SK-N-SH (cell line): ENCODE results near the gene MTUS2. TPM values are rescaled to one million over a fixed set of nuclear protein-coding genes. Genes with fewer than 3 reads are reported as not detected.

Source experiments
- CTCF ChIA-PET: fragments of 300-600, 350-600 bp; formaldehyde crosslinking; extraction: SDS; loops from one replicate; lab custom pipeline; 2021; lab: Yijun Ruan, JAX
- POLR2A ChIA-PET: fragments of 350-600 bp; sonication (Branson Sonifier 250); formaldehyde crosslinking; extraction: SDS; loops from one replicate; lab custom pipeline; 2020; ENCODE audit warnings: antibody characterized with exemption, inconsistent platforms; lab: Yijun Ruan, JAX
- DNase-seq: peaks from one replicate; pipeline ENCODE4 v3.0.0; 2012
- H2AFZ ChIP-seq: fragments of 200-600 bp; sonication (generic); 2 replicates; pipeline ENCODE4 v1.8.1; 2016; ENCODE audit warnings: antibody characterized with exemption, mild to moderate bottlenecking, low read depth
- H3F3A ChIP-seq: fragments of 200-600 bp; sonication (generic); replicated peaks from 2 replicates; pipeline ENCODE3; 2016; ENCODE audit warnings: antibody characterized with exemption, mild to moderate bottlenecking; ENCODE audit not compliant: insufficient read depth
- H3K27ac ChIP-seq, 2 experiments: fragments of 200-500 bp in 1 of 2; fragments of 200-600 bp in 1 of 2; sonication (Bioruptor generic) in 1 of 2; sonication (generic), shearing (Covaris generic) in 1 of 2; 2 replicates each; pipeline versions ENCODE4 v1.5.1 to v1.6.1; 2014 to 2016; ENCODE audit warnings: low read depth in 2 of 2, inconsistent platforms in 1 of 2, low read length in 1 of 2, mild to moderate bottlenecking in 1 of 2, mixed read lengths in 1 of 2
- H3K27me3 ChIP-seq: fragments of 200-600 bp; sonication (generic), shearing (Covaris generic); 2 replicates; pipeline ENCODE4 v1.6.1; 2016; ENCODE audit warnings: mixed run types; ENCODE audit not compliant: insufficient read depth
- H3K36me3 ChIP-seq, 2 experiments: fragments of 200-500 bp in 1 of 2; fragments of 200-600 bp in 1 of 2; sonication (Bioruptor generic) in 1 of 2; sonication (generic) in 1 of 2; replicated peaks in 1 of 2; 2 replicates each; pipeline versions ENCODE3 to v1.5.1; 2014 to 2016; ENCODE audit warnings: low read length in 1 of 2, mild to moderate bottlenecking in 1 of 2; ENCODE audit not compliant: insufficient read depth in 2 of 2, control insufficient read depth in 1 of 2
- H3K4me1 ChIP-seq, 2 experiments: fragments of 200-500 bp in 1 of 2; fragments of 200-600 bp in 1 of 2; sonication (Bioruptor generic) in 1 of 2; sonication (generic), shearing (Covaris generic) in 1 of 2; 2 replicates each; pipeline versions ENCODE4 v1.5.1 to v1.6.1; 2014 to 2016; ENCODE audit warnings: low read depth in 1 of 2, low read length in 1 of 2, mixed run types in 1 of 2; ENCODE audit not compliant: insufficient read depth in 2 of 2, control insufficient read depth in 1 of 2
- H3K4me2 ChIP-seq: fragments of 200-600 bp; sonication (generic), shearing (Covaris generic); 2 replicates; pipeline ENCODE4 v1.6.1; 2017; ENCODE audit warnings: mixed run types
- H3K4me3 ChIP-seq, 2 experiments: fragments of 200-500 bp in 1 of 2; fragments of 200-600 bp in 1 of 2; sonication (Bioruptor generic) in 1 of 2; sonication (generic), shearing (Covaris generic) in 1 of 2; 2 replicates each; pipeline versions ENCODE4 v1.5.1 to v1.8.1; 2014 to 2016; ENCODE audit warnings: low read depth in 2 of 2, inconsistent platforms in 1 of 2, low read length in 1 of 2, mild to moderate bottlenecking in 1 of 2, mixed read lengths in 1 of 2, moderate library complexity in 1 of 2
- H3K79me2 ChIP-seq: fragments of 200-600 bp; sonication (generic); 2 replicates; pipeline ENCODE4 v1.8.1; 2017; ENCODE audit warnings: mild to moderate bottlenecking; ENCODE audit not compliant: insufficient read depth
- H3K9ac ChIP-seq: fragments of 200-600 bp; sonication (generic); 2 replicates; pipeline ENCODE4 v1.6.1; 2017; ENCODE audit warnings: mixed run types
- H3K9me2 ChIP-seq: fragments of 200-600 bp; sonication (generic); 2 replicates; pipeline ENCODE4 v1.6.1; 2017; ENCODE audit warnings: mixed run types
- H3K9me3 ChIP-seq: fragments of 200-600 bp; sonication (generic); 2 replicates; pipeline ENCODE4 v1.6.1; 2017; ENCODE audit warnings: mixed run types, mild to moderate bottlenecking, moderate library complexity
- H4K20me1 ChIP-seq: fragments of 200-600 bp; sonication (generic); 2 replicates; pipeline ENCODE4 v1.6.1; 2017; ENCODE audit warnings: mild to moderate bottlenecking, mixed run types; ENCODE audit not compliant: insufficient read depth
- FOXJ3 ChIP-seq: sonication (generic); formaldehyde crosslinking; IDR thresholded peaks from 2 replicates; pipeline ENCODE4 v1.5.1; 2020; ENCODE audit warnings: mild to moderate bottlenecking, missing genetic modification reagents
- FOXM1 ChIP-seq: IDR thresholded peaks from 2 replicates; pipeline ENCODE4 v1.4.0; 2012; ENCODE audit warnings: low read depth, mild to moderate bottlenecking
- GABPA ChIP-seq: IDR thresholded peaks from 2 replicates; pipeline ENCODE4 v1.4.0; 2012; ENCODE audit warnings: low read depth, mild to moderate bottlenecking
- GATA2 ChIP-seq: sonication (generic); formaldehyde crosslinking; IDR thresholded peaks from 2 replicates; pipeline ENCODE4 v1.5.0; 2020; ENCODE audit warnings: mild to moderate bottlenecking, missing genetic modification reagents
- JUND ChIP-seq: IDR thresholded peaks from 2 replicates; pipeline ENCODE4 v1.4.0; 2012
- MEF2A ChIP-seq: IDR thresholded peaks from 2 replicates; pipeline ENCODE4 v1.4.0; 2012; ENCODE audit warnings: low read depth, borderline replicate concordance
- NFIC ChIP-seq: IDR thresholded peaks from 2 replicates; pipeline ENCODE4 v1.4.0; 2012; ENCODE audit warnings: borderline replicate concordance
- NRF1 ChIP-seq: IDR thresholded peaks from 2 replicates; pipeline ENCODE4 v1.6.1; 2012; ENCODE audit warnings: low read depth, mild to moderate bottlenecking, low read length
- POLR2AphosphoS5 ChIP-seq: IDR thresholded peaks from 2 replicates; pipeline ENCODE4 v1.6.1; 2012; ENCODE audit warnings: low read depth, low read length
- RAD21 ChIP-seq: IDR thresholded peaks from 2 replicates; pipeline ENCODE4 v1.6.1; 2012; ENCODE audit warnings: mild to moderate bottlenecking, low read length
- RFX5 ChIP-seq: IDR thresholded peaks from 2 replicates; pipeline ENCODE4 v1.6.1; 2012; ENCODE audit warnings: mild to moderate bottlenecking, improper control_type of control experiment, low read length
- SIN3A ChIP-seq: IDR thresholded peaks from 2 replicates; pipeline ENCODE4 v1.6.1; 2012; ENCODE audit warnings: low read depth, mild to moderate bottlenecking, low read length, moderate library complexity, borderline replicate concordance
- SMC3 ChIP-seq: IDR thresholded peaks from 2 replicates; pipeline ENCODE4 v1.6.1; 2012; ENCODE audit warnings: low read depth, low read length, improper control_type of control experiment
- TAF1 ChIP-seq: IDR thresholded peaks from 2 replicates; pipeline ENCODE4 v1.6.1; 2012; ENCODE audit warnings: low read depth, mild to moderate bottlenecking, low read length, moderate library complexity, borderline replicate concordance
- TCF12 ChIP-seq: IDR thresholded peaks from 2 replicates; pipeline ENCODE4 v1.4.0; 2012
- TEAD4 ChIP-seq: IDR thresholded peaks from 2 replicates; pipeline ENCODE4 v1.4.0; 2012; ENCODE audit warnings: mild to moderate bottlenecking, borderline replicate concordance; ENCODE audit not compliant: insufficient read depth
- WGBS: methylation state at CpG from one replicate; pipeline ENCODE4 v1.1.6; 2017; ENCODE audit warnings: low lambda C conversion rate; 5-methylcytosine and 5-hydroxymethylcytosine counted together
- polyA plus RNA-seq, 3 experiments: library from polyadenylated mRNA; depleted of rRNA; stranded (reverse); fragments of >200 nt; gene quantifications; 2 replicates each; pipeline ENCODE4 v1.2.3, GENCODE V29; 2012
- TF ChIP-seq, protein P1 (sequence below): fragments of 200-600 bp; sonication (generic); IDR thresholded peaks from 2 replicates; pipeline ENCODE4 v1.6.1; 2017; ENCODE audit warnings: antibody characterized with exemption, mild to moderate bottlenecking, moderate library complexity
- TF ChIP-seq, protein P2 (sequence below): IDR thresholded peaks from 2 replicates; pipeline ENCODE4 v1.4.0; 2012; ENCODE audit warnings: low read depth, borderline replicate concordance
- TF ChIP-seq, protein P3 (sequence below): IDR thresholded peaks from 2 replicates; pipeline ENCODE4 v1.4.0; 2012; ENCODE audit warnings: low read depth, borderline replicate concordance

MTUS2 gene
- polyA plus RNA-seq, 1 of the 3 experiments (the other 2 are of a cell fraction): 1.7 TPM

DNA sequence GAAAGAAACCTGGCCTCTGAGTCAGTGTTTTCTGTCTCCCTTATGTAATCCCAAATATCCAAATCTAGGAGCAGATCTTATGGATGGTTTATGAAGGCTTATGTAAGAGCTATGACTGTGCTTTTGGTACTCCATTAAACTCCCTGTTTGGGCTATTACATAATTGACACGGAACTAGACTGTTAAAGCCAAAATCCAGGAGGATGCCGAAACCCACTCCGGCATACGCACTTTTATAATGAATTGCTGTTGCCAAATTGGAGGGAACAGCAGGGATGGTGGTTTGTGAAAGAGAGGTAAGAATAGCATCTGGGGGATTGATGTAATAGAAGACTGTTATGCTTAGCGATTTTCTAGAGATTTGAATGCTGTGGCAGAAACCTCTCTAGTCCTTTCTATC, 2.0 kb downstream of the MTUS2 start:
- Histone ChIP-seq H3F3A (no peaks in the 10 kb centered on the region), H3K36me3 (no peaks in the 10 kb centered on the region), H3K27me3 (peaks cover 31% of the 10 kb centered on the region), H3K4me1 (no peaks in the 10 kb centered on the region), H3K4me3 (no peak overlapping the region), H3K79me2 (no peaks in the 10 kb centered on the region), H3K4me2 (no peak overlapping the region), H3K9ac (no peak overlapping the region), H3K9me3 (no peaks in the 10 kb centered on the region), H2AFZ (no peak overlapping the region), H3K9me2 (no peaks in the 10 kb centered on the region), H3K27ac (no peak overlapping the region), H4K20me1 (no peaks in the 10 kb centered on the region)
- ChIA-PET POLR2A (no interaction called here), CTCF (no interaction called here)
- no peak for DNase-seq
- 40% methylated on average over 5 of the region's 5 CpGs for WGBS
- no peak for TF ChIP-seq RAD21
- TF ChIP-seq MEF2A: no peak
- TF ChIP-seq, protein P1, sequence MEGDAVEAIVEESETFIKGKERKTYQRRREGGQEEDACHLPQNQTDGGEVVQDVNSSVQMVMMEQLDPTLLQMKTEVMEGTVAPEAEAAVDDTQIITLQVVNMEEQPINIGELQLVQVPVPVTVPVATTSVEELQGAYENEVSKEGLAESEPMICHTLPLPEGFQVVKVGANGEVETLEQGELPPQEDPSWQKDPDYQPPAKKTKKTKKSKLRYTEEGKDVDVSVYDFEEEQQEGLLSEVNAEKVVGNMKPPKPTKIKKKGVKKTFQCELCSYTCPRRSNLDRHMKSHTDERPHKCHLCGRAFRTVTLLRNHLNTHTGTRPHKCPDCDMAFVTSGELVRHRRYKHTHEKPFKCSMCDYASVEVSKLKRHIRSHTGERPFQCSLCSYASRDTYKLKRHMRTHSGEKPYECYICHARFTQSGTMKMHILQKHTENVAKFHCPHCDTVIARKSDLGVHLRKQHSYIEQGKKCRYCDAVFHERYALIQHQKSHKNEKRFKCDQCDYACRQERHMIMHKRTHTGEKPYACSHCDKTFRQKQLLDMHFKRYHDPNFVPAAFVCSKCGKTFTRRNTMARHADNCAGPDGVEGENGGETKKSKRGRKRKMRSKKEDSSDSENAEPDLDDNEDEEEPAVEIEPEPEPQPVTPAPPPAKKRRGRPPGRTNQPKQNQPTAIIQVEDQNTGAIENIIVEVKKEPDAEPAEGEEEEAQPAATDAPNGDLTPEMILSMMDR: no peak
- TF ChIP-seq, protein P2, sequence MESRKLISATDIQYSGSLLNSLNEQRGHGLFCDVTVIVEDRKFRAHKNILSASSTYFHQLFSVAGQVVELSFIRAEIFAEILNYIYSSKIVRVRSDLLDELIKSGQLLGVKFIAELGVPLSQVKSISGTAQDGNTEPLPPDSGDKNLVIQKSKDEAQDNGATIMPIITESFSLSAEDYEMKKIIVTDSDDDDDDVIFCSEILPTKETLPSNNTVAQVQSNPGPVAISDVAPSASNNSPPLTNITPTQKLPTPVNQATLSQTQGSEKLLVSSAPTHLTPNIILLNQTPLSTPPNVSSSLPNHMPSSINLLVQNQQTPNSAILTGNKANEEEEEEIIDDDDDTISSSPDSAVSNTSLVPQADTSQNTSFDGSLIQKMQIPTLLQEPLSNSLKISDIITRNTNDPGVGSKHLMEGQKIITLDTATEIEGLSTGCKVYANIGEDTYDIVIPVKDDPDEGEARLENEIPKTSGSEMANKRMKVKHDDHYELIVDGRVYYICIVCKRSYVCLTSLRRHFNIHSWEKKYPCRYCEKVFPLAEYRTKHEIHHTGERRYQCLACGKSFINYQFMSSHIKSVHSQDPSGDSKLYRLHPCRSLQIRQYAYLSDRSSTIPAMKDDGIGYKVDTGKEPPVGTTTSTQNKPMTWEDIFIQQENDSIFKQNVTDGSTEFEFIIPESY: no peak
- TF ChIP-seq TAF1: no peak
- no peak for TF ChIP-seq POLR2AphosphoS5
- TF ChIP-seq, protein P3, sequence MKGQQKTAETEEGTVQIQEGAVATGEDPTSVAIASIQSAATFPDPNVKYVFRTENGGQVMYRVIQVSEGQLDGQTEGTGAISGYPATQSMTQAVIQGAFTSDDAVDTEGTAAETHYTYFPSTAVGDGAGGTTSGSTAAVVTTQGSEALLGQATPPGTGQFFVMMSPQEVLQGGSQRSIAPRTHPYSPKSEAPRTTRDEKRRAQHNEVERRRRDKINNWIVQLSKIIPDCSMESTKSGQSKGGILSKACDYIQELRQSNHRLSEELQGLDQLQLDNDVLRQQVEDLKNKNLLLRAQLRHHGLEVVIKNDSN: no peak
- no peak for TF ChIP-seq SMC3
- TF ChIP-seq TEAD4: no peak
- no peak for TF ChIP-seq TCF12
- TF ChIP-seq FOXM1: no peak
- TF ChIP-seq FOXJ3 (CRISPR knock-in tag): no peak
- no peak for TF ChIP-seq SIN3A
- TF ChIP-seq GABPA: no peak
- no peak for TF ChIP-seq NRF1
- no peak for TF ChIP-seq RFX5
- TF ChIP-seq NFIC: no peak
- TF ChIP-seq JUND: no peak
- TF ChIP-seq GATA2 (CRISPR knock-in tag): no peak
